Gastroesophageal sphincter (tissue), 4 donors: ENCODE data around the gene CASP8. TPM values are rescaled to one million over a fixed set of nuclear protein-coding genes. Genes with fewer than 3 reads are reported as not detected.
A peak's percentile ranks its signal among the peaks of the same experiment; 100 is the strongest.

Experiments used
- ATAC-seq: fragments of 150-250 bp; one replicate; pipeline ENCODE4 v1.9.1; 2016; ENCODE audit warnings: mild to moderate bottlenecking, moderate library complexity
- H3K27ac ChIP-seq, 4 donors: fragments of 200-600 bp; sonication (generic) in 3 of 4; 1 replicate in 3 of 4; 2 replicates in 1 of 4; pipeline ENCODE4 v1.5.1; 2016 to 2019
- H3K27me3 ChIP-seq: fragments of 200-600 bp; sonication (generic); one replicate; pipeline ENCODE4 v1.5.1; 2019
- H3K36me3 ChIP-seq, 2 donors: fragments of 200-600 bp; sonication (generic); one replicate each; pipeline ENCODE4 v1.5.1; 2019; ENCODE audit warnings: control low read depth in 1 of 2
- H3K4me1 ChIP-seq, 3 donors: fragments of 200-600 bp; sonication (generic); 1 replicate in 2 of 3; 2 replicates in 1 of 3; pipeline ENCODE4 v1.5.1; 2016 to 2019; ENCODE audit warnings: control low read depth in 2 of 3
- H3K4me3 ChIP-seq, 2 donors: fragments of 200-600 bp; sonication (generic); one replicate each; pipeline ENCODE4 v1.5.1; 2019; ENCODE audit warnings: mild to moderate bottlenecking in 1 of 2, moderate library complexity in 1 of 2
- H3K9me3 ChIP-seq, 3 donors: fragments of 200-600 bp; sonication (generic); one replicate each; pipeline ENCODE4 v1.5.1; 2017 to 2019; ENCODE audit warnings: control low read depth in 2 of 3
- EP300 ChIP-seq: sonication (generic); formaldehyde crosslinking; IDR thresholded peaks from one replicate; pipeline ENCODE4 v1.6.1; 2017; ENCODE audit warnings: antibody characterized with exemption, mild to moderate bottlenecking
- POLR2A ChIP-seq, 2 donors: fragments of 450-650 bp; IDR thresholded peaks; one replicate each; pipeline ENCODE4 v1.6.1; 2017; ENCODE audit warnings: antibody characterized with exemption in 2 of 2, mild to moderate bottlenecking in 2 of 2, moderate library complexity in 1 of 2
- POLR2AphosphoS5 ChIP-seq: sonication (generic); formaldehyde crosslinking; IDR thresholded peaks from one replicate; pipeline ENCODE4 v1.6.1; 2017; ENCODE audit warnings: antibody characterized with exemption
- WGBS, 2 donors: methylation state at CpG; one replicate each; pipeline ENCODE4 v1.1.5; 2018; ENCODE audit warnings: low coverage in 1 of 2; 5-methylcytosine and 5-hydroxymethylcytosine counted together
- total RNA-seq, 4 donors: library from RNA; depleted of rRNA; stranded (reverse); fragments of >200 nt; gene quantifications; one replicate each; pipeline ENCODE4 v1.1.0, GENCODE V29; 2016
- TF ChIP-seq, protein P1 (sequence below), 4 experiments: fragments of 200-600 bp in 2 of 4; fragments of 450-650 bp in 2 of 4; sonication (generic) in 1 of 4; IDR thresholded peaks; one replicate each; pipeline ENCODE4 v1.5.1; 2017 to 2019; ENCODE audit warnings: antibody characterized with exemption in 4 of 4, mild to moderate bottlenecking in 2 of 4, moderate library complexity in 2 of 4

The CASP8 gene
- total RNA-seq, 4 donors from 2014 or later = 6.4 to 12.3 (median 10.0) TPM

DNA sequence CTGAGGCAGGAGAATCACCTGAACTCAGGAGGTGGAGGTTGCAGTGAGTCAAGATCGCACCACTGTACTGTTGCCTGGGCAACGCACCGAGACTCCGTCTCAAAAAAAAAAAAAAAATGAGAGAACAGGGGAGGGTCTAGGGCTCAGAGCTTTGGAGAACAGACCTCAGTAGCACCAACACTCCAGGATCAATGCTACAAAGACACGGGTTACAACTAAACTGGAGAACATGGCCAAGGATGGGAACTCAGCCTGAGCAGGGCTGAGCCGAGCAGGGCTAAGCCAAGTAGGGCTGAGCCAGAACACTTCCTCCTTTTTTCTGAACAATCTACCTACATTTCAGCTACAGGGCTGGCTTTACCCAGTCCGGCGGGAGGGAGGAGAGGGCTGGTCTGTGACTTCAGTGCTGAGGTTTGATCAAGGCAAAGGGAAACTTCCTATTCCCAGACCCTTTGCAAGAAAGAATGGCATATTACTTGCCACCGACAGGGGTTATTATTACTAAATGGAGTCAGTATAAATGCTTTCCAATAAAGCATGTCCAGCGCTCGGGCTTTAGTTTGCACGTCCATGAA, 2.9 kb upstream of the CASP8 start:
- H3K27ac ChIP-seq = peak overlapping the region; percentile 73 to 88 (median 86)
- no peaks in the 10 kb centered on the region for H3K9me3 ChIP-seq
- H3K4me1 ChIP-seq = peaks cover 0 to 50% (median 11%) of the 10 kb centered on the region in 3 donors
- TF ChIP-seq, protein P1, sequence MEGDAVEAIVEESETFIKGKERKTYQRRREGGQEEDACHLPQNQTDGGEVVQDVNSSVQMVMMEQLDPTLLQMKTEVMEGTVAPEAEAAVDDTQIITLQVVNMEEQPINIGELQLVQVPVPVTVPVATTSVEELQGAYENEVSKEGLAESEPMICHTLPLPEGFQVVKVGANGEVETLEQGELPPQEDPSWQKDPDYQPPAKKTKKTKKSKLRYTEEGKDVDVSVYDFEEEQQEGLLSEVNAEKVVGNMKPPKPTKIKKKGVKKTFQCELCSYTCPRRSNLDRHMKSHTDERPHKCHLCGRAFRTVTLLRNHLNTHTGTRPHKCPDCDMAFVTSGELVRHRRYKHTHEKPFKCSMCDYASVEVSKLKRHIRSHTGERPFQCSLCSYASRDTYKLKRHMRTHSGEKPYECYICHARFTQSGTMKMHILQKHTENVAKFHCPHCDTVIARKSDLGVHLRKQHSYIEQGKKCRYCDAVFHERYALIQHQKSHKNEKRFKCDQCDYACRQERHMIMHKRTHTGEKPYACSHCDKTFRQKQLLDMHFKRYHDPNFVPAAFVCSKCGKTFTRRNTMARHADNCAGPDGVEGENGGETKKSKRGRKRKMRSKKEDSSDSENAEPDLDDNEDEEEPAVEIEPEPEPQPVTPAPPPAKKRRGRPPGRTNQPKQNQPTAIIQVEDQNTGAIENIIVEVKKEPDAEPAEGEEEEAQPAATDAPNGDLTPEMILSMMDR (IDR thresholded peaks at IDR 0.05) = peak in 2 of 4 experiments; percentile 11 to 22
- TF ChIP-seq POLR2AphosphoS5 = no peak
- WGBS, 2 donors = 20 to 34% methylated on average over 8 to 10 of the region's 12 CpGs
- no peaks in the 10 kb centered on the region for H3K27me3 ChIP-seq
- ATAC-seq = peak; percentile 46
- H3K36me3 ChIP-seq = no peaks in the 10 kb centered on the region
- H3K4me3 ChIP-seq = peak overlapping the region; percentile 48 to 67

DNA sequence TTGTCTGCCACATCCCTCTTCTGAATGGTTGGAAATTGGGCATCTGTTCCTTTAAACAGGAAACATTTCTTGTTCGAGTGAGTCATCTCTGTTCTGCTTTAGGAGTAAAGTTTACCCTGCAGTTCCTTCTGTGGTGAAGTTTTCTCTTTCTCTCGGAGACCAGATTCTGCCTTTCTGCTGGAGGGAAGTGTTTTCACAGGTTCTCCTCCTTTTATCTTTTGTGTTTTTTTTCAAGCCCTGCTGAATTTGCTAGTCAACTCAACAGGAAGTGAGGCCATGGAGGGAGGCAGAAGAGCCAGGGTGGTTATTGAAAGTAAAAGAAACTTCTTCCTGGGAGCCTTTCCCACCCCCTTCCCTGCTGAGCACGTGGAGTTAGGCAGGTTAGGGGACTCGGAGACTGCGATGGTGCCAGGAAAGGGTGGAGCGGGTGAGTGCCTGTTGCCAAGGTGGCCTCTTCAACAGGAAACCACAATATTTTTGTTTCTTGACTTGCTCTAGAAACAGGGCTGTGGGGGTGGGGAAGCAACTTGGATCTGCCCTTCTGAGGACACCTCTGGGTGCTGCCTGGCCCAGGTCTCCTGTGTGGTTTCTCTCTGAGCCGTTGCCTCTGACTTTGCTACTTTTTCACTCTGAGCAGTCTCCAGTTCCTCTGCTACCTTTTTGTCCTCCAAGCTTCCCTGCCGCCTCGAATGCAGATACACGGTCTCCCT, 2.2 kb upstream of the CASP8 start:
- WGBS, 2 donors = 0% methylated on average over 8 to 9 of the region's 10 CpGs
- TF ChIP-seq, protein P1 (IDR thresholded peaks at IDR 0.05) = peak in 2 of 4 experiments; percentile 15 to 16
- peak; percentile 46 for TF ChIP-seq POLR2AphosphoS5
- TF ChIP-seq POLR2A (IDR thresholded peaks at IDR 0.05) = no peak
- H3K27me3 ChIP-seq = no peaks in the 10 kb centered on the region
- no peaks in the 10 kb centered on the region for H3K36me3 ChIP-seq
- ATAC-seq = peak; percentile 71
- peaks cover 0 to 50% (median 11%) of the 10 kb centered on the region in 3 donors for H3K4me1 ChIP-seq
- H3K4me3 ChIP-seq = peak overlapping the region; percentile 48 to 67
- no peaks in the 10 kb centered on the region for H3K9me3 ChIP-seq
- H3K27ac ChIP-seq = peak overlapping the region; percentile 73 to 88 (median 86)

DNA sequence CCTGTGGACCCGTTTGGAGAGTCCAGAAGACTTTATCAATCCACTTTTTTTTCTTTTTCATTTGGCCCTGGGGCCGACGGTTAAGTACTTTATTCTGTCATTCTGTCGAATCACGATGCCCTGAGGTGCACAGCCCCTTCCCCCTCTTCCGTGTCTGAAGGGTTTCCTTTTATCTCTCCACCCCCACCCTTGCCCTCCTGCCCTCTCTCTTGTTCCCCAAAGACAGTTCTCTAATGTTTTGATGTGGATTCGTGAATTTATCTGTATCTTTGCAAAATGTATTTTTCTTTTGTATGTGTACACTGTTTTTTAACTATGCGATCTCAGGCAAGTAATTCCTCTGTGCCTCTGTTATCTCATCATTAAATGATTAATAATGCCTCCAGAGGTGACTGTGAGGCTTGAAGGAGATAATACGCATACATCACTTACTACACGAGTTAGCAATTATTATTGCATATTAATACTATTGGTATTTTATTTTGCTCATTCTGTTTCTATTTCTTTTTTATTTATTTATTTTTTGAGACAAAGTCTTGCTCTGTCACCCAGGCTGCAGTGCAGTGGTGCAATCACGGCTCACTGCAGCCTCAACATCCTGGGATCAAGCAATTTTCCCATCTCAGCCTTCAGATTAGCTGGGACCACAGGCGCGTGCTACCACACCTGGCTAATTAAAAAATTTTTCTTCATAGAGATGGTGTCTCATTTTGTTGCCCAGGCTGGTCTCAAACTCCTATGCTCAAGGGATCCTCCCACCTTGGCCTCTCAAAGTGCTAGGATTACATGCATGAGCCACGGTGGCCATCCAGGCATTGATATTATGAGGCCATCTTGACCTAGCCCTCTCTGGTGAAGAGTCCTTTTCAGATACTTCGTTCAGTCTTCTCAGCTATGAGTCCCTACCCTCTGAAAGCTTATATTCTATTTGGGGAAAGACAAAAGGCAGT, 1.4 kb upstream of the CASP8 start:
- no peak for ATAC-seq
- 26 to 37% methylated on average over 10 to 15 of the region's 15 CpGs for WGBS, 2 donors
- no peaks in the 10 kb centered on the region for H3K27me3 ChIP-seq
- peak overlapping the region; percentile 48 to 67 for H3K4me3 ChIP-seq
- no peak for TF ChIP-seq EP300
- TF ChIP-seq, protein P1 (IDR thresholded peaks at IDR 0.05) = peak in 1 of 4 experiments; percentile 31
- peak overlapping the region; percentile 73 to 88 (median 86) for H3K27ac ChIP-seq
- no peaks in the 10 kb centered on the region for H3K36me3 ChIP-seq
- H3K4me1 ChIP-seq = peaks cover 0 to 50% (median 11%) of the 10 kb centered on the region in 3 donors
- no peaks in the 10 kb centered on the region for H3K9me3 ChIP-seq

DNA sequence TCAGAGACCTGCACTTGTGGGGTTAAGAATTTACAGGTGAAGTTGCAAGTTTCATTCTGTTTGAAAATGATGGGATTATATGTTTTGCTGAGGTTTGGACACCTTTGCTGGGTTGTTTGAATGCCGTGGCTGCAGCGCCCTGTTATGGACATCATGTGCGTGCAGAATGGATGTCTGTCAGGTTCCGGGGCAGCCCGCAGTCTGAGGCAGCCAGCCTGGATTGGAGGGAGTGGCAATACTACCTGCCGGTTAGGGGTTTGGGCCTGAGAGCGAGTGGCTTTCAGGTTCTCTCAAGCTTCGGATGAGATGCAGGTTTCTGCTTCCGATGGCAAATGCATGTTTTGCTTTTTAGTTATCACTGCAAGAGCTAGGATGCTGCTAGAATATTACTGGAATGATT, 1.1 kb downstream of the CASP8 start:
- Histone ChIP-seq H3K4me3 (peak overlapping the region in 1 of 2 donors; percentile 24), H3K4me1 (peaks cover 0 to 40% (median 11%) of the 10 kb centered on the region in 3 donors), H3K27me3 (no peaks in the 10 kb centered on the region), H3K9me3 (no peaks in the 10 kb centered on the region), H3K27ac (no peak overlapping the region), H3K36me3 (peaks cover 0 to 2% of the 10 kb centered on the region in 2 donors)
- 73 to 86% methylated on average over 8 of the region's 9 CpGs for WGBS, 2 donors
- TF ChIP-seq POLR2A (IDR thresholded peaks at IDR 0.05) = no peak
- TF ChIP-seq POLR2AphosphoS5 = no peak
- TF ChIP-seq, protein P1 (IDR thresholded peaks at IDR 0.05) = no peak
- TF ChIP-seq EP300 = no peak
- ATAC-seq = no peak
